GM23338 (cell line): Measurements from ENCODE around the gene CCNYL1. TPM values are rescaled to one million over a fixed set of nuclear protein-coding genes. Genes with fewer than 3 reads are reported as not detected.
A peak's percentile ranks its signal among the peaks of the same experiment; 100 is the strongest.

Experiments used
- ATAC-seq: fragments of 200-7000 bp; cut with Tn5 transposase; 3 replicates; pipeline ENCODE4 v1.9.1; 2020
- DNase-seq: peaks from one replicate; pipeline ENCODE4 v3.0.0-alpha.2; 2015; ENCODE audit warnings: low spot score
- H2AFZ ChIP-seq: fragments of 200-600 bp; sonication (generic); 2 replicates; pipeline ENCODE4 v1.8.0; 2016; ENCODE audit warnings: antibody characterized with exemption, mild to moderate bottlenecking, moderate library complexity
- H3F3A ChIP-seq: fragments of 200-600 bp; sonication (generic); replicated peaks from 2 replicates; pipeline ENCODE4 v1.8.0; 2017; ENCODE audit warnings: antibody characterized with exemption, mixed run types, low read depth
- H3K27ac ChIP-seq: fragments of 200-600 bp; sonication (generic); 2 replicates; pipeline ENCODE4 v1.6.1; 2016; ENCODE audit warnings: low read depth
- H3K27me3 ChIP-seq: fragments of 200-600 bp; sonication (generic); 2 replicates; pipeline ENCODE4 v1.8.0; 2016; ENCODE audit warnings: mild to moderate bottlenecking, mixed run types, moderate library complexity; ENCODE audit not compliant: insufficient read depth
- H3K36me3 ChIP-seq: fragments of 200-600 bp; sonication (generic); 2 replicates; pipeline ENCODE4 v1.8.0; 2016; ENCODE audit warnings: mild to moderate bottlenecking; ENCODE audit not compliant: insufficient read depth
- H3K4me1 ChIP-seq: fragments of 200-600 bp; sonication (generic); 2 replicates; pipeline ENCODE4 v1.8.0; 2016; ENCODE audit warnings: mild to moderate bottlenecking, moderate library complexity; ENCODE audit not compliant: insufficient read depth
- H3K4me2 ChIP-seq: fragments of 200-600 bp; sonication (generic); 2 replicates; pipeline ENCODE4 v1.7.1; 2017; ENCODE audit warnings: mixed run types
- H3K4me3 ChIP-seq: fragments of 200-600 bp; sonication (generic); 2 replicates; pipeline ENCODE4 v1.6.1; 2016; ENCODE audit warnings: mixed run types
- H3K79me2 ChIP-seq: fragments of 200-600 bp; sonication (generic); replicated peaks from 2 replicates; pipeline ENCODE4 v1.8.0; 2017; ENCODE audit warnings: mild to moderate bottlenecking; ENCODE audit not compliant: insufficient read depth
- H3K9me2 ChIP-seq: fragments of 200-600 bp; sonication (generic); 2 replicates; pipeline ENCODE4 v1.8.0; 2017; ENCODE audit not compliant: insufficient read depth
- H4K20me1 ChIP-seq: fragments of 200-600 bp; sonication (generic); replicated peaks from 2 replicates; pipeline ENCODE4 v1.8.0; 2017; ENCODE audit warnings: mild to moderate bottlenecking; ENCODE audit not compliant: insufficient read depth
- H3K27ac Mint-ChIP-seq: 2 replicates; pipeline ENCODE4 v1.8.0; 2020; ENCODE audit warnings: inconsistent platforms, mild to moderate bottlenecking, moderate library complexity, mixed read lengths
- H3K27me3 Mint-ChIP-seq: 3 replicates; pipeline ENCODE4 v1.8.0; 2022; ENCODE audit warnings: low read depth, mild to moderate bottlenecking, moderate library complexity, mixed read lengths, inconsistent platforms; ENCODE audit not compliant: insufficient read depth, poor library complexity
- H3K36me3 Mint-ChIP-seq: 3 replicates; pipeline ENCODE4 v1.8.0; 2021; ENCODE audit warnings: low read depth, mild to moderate bottlenecking, inconsistent platforms, moderate library complexity, mixed read lengths
- H3K4me1 Mint-ChIP-seq: 3 replicates; pipeline ENCODE4 v1.8.0; 2020; ENCODE audit warnings: mild to moderate bottlenecking, inconsistent platforms, mixed read lengths
- H3K4me3 Mint-ChIP-seq: 3 replicates; pipeline ENCODE4 v1.8.0; 2021; ENCODE audit warnings: moderate library complexity, mild to moderate bottlenecking, inconsistent platforms, mixed read lengths
- H3K9me3 Mint-ChIP-seq: 3 replicates; pipeline ENCODE4 v1.8.0; 2020; ENCODE audit warnings: moderate library complexity, mild to moderate bottlenecking, inconsistent platforms, mixed read lengths
- ETS1 ChIP-seq: IDR thresholded peaks from 2 replicates; pipeline ENCODE4 v1.6.1; 2016; ENCODE audit warnings: antibody characterized with exemption
- EZH2 ChIP-seq: fragments of 200-600 bp; sonication (generic); IDR thresholded peaks from one replicate; pipeline ENCODE4 v1.8.0; 2017; ENCODE audit warnings: antibody characterized with exemption, mild to moderate bottlenecking, low read depth; ENCODE audit not compliant: unreplicated experiment
- JUNB ChIP-seq: IDR thresholded peaks from one replicate; pipeline ENCODE4 v1.6.1; 2016; ENCODE audit warnings: antibody characterized with exemption; ENCODE audit not compliant: unreplicated experiment
- NANOG ChIP-seq: IDR thresholded peaks from 2 replicates; pipeline ENCODE4 v1.6.1; 2016; ENCODE audit warnings: antibody characterized with exemption, borderline replicate concordance
- POLR2AphosphoS5 ChIP-seq: IDR thresholded peaks from 2 replicates; pipeline ENCODE4 v1.6.1; 2016; ENCODE audit warnings: antibody characterized with exemption, low read depth
- REST ChIP-seq: IDR thresholded peaks from one replicate; pipeline ENCODE4 v1.6.1; 2018; ENCODE audit warnings: antibody characterized with exemption; ENCODE audit not compliant: unreplicated experiment
- STAT1 ChIP-seq: IDR thresholded peaks from one replicate; pipeline ENCODE4 v1.6.1; 2016; ENCODE audit warnings: antibody characterized with exemption; ENCODE audit not compliant: unreplicated experiment
- ZNF114 ChIP-seq: fragments of 250-450 bp; sonication (Bioruptor Pico); IDR thresholded peaks from 2 replicates; pipeline ENCODE4 v1.5.0; 2020; ENCODE audit warnings: mild to moderate bottlenecking, moderate library complexity
- ZNF331 ChIP-seq: fragments of 250-450 bp; sonication (Bioruptor Pico); IDR thresholded peaks from 2 replicates; pipeline ENCODE4 v1.5.0; 2020; ENCODE audit warnings: low read depth, mild to moderate bottlenecking, moderate library complexity
- polyA plus RNA-seq: library from polyadenylated mRNA; unstranded; fragments of >200 nt; fragmentation: Nextera tagmentation; extraction: Ambion mirVana; gene quantifications from 2 replicates; pipeline ENCODE4 v1.2.1, GENCODE V29; 2016
- total RNA-seq: library from RNA; depleted of rRNA; stranded (reverse); fragments of >200 nt; shearing (Covaris generic); gene quantifications from 2 replicates; pipeline ENCODE4 v1.2.3, GENCODE V29; 2014

CCNYL1 gene
- total and polyA plus RNA-seq, 2 experiments from 2014 or later: 19.6 to 32.1 TPM

- Mint-ChIP-seq H3K27ac (peak overlapping the region; percentile 70; the same call in 1 of the 2 replicates), H3K27me3 (peaks cover 22% of the 10 kb centered on the region), H3K4me3 (peak overlapping the region; percentile 68), H3K9me3 (peaks cover 2% of the 10 kb centered on the region), H3K4me1 (peaks cover 65% of the 10 kb centered on the region), H3K36me3 (peaks cover 51% of the 10 kb centered on the region)
- H2AFZ ChIP-seq: no peak overlapping the region
- peak overlapping the region; percentile 32; the same call in 1 of the 2 replicates for H3K27ac ChIP-seq
- H3K4me2 ChIP-seq: peak overlapping the region; percentile 72
- H4K20me1 ChIP-seq: peaks cover 46% of the 10 kb centered on the region
- peak overlapping the region; percentile 48 for H3K4me3 ChIP-seq
- peaks cover 24% of the 10 kb centered on the region; the same call in 1 of the 2 replicates for H3K36me3 ChIP-seq
- peaks cover 15% of the 10 kb centered on the region for H3F3A ChIP-seq
- H3K79me2 ChIP-seq: peaks cover 88% of the 10 kb centered on the region
- ATAC-seq: peak; percentile 2; the same call in 2 of the 3 replicates
- no peaks in the 10 kb centered on the region for H3K27me3 ChIP-seq
- H3K9me2 ChIP-seq: no peaks in the 10 kb centered on the region
- DNase-seq: peak; percentile 91
- TF ChIP-seq ZNF114 (CRISPR knock-in tag) (no peak), NANOG (peak; percentile 25; the same call in 1 of the 2 replicates)
- peaks cover 48% of the 10 kb centered on the region for H3K4me1 ChIP-seq
Observed at GRCh38 chr2:207765547-207765946, 54.1 kb downstream of the CCNYL1 start.

- no peaks in the 10 kb centered on the region for H3K9me2 ChIP-seq
- H3K27me3 ChIP-seq: no peaks in the 10 kb centered on the region
- Mint-ChIP-seq H3K4me3 (peak overlapping the region; percentile 70), H3K27me3 (peaks cover 25% of the 10 kb centered on the region), H3K9me3 (peaks cover 2% of the 10 kb centered on the region), H3K36me3 (peaks cover 48% of the 10 kb centered on the region), H3K27ac (peak overlapping the region; percentile 92), H3K4me1 (peaks cover 66% of the 10 kb centered on the region)
- peaks cover 18% of the 10 kb centered on the region for H3F3A ChIP-seq
- no peak overlapping the region for H2AFZ ChIP-seq
- peaks cover 83% of the 10 kb centered on the region for H3K79me2 ChIP-seq
- H3K27ac ChIP-seq: peak overlapping the region; percentile 95
- TF ChIP-seq POLR2AphosphoS5: no peak
- no peak for TF ChIP-seq EZH2
- TF ChIP-seq ZNF331 (CRISPR knock-in tag): no peak
- H3K4me3 ChIP-seq: peak overlapping the region; percentile 89
- peaks cover 49% of the 10 kb centered on the region for H3K4me1 ChIP-seq
- peak overlapping the region; percentile 94 for H3K4me2 ChIP-seq
- peaks cover 24% of the 10 kb centered on the region; the same call in 1 of the 2 replicates for H3K36me3 ChIP-seq
- DNase-seq: peak; percentile 67
- ATAC-seq: no peak
- H4K20me1 ChIP-seq: peaks cover 42% of the 10 kb centered on the region
Observed at GRCh38 chr2:207766041-207766551, 54.7 kb downstream of the CCNYL1 start.

GRCh38 chr2:207766697-207767460 lies 55.4 kb downstream of the CCNYL1 start:
- H3K9me3 Mint-ChIP-seq: peaks cover 2% of the 10 kb centered on the region
- H4K20me1 ChIP-seq: peaks cover 35% of the 10 kb centered on the region
- H3K4me2 ChIP-seq: peak overlapping the region; percentile 94
- H3K27me3 ChIP-seq: peaks cover 6% of the 10 kb centered on the region
- H3K27me3 Mint-ChIP-seq: peaks cover 27% of the 10 kb centered on the region
- peaks cover 20% of the 10 kb centered on the region; the same call in 1 of the 2 replicates for H3K36me3 ChIP-seq
- H3K9me2 ChIP-seq: no peaks in the 10 kb centered on the region
- peaks cover 65% of the 10 kb centered on the region for H3K4me1 Mint-ChIP-seq
- peak overlapping the region; percentile 93 for H3K4me3 Mint-ChIP-seq
- H3K4me1 ChIP-seq: peaks cover 48% of the 10 kb centered on the region
- DNase-seq: peak; percentile 74
- H3K4me3 ChIP-seq: peak overlapping the region; percentile 89
- peaks cover 75% of the 10 kb centered on the region for H3K79me2 ChIP-seq
- peaks cover 23% of the 10 kb centered on the region for H3F3A ChIP-seq
- H2AFZ ChIP-seq: no peak overlapping the region
- peak overlapping the region; percentile 95 for H3K27ac ChIP-seq
- peak; percentile 4 for ATAC-seq
- peaks cover 40% of the 10 kb centered on the region for H3K36me3 Mint-ChIP-seq
- peak overlapping the region; percentile 92 for H3K27ac Mint-ChIP-seq
- no peak for TF ChIP-seq JUNB
- no peak for TF ChIP-seq NANOG
- TF ChIP-seq EZH2: no peak
- no peak for TF ChIP-seq ZNF331 (CRISPR knock-in tag)
- TF ChIP-seq STAT1: no peak
- TF ChIP-seq POLR2AphosphoS5: no peak
- no peak for TF ChIP-seq REST
- TF ChIP-seq ETS1: 0 out of 2 replicates have a peak, but pooled peaks have one; percentile 26
